Type B pancreatic cell (in vitro differentiated cells): ENCODE results near the gene ZFPL1. TPM values are rescaled to one million over a fixed set of nuclear protein-coding genes. Genes with fewer than 3 reads are reported as not detected.

Source experiments
- DNase-seq: peaks from one replicate; pipeline ENCODE4 v3.0.0; 2021; ENCODE audit warnings: mixed read lengths; ENCODE audit not compliant: unreplicated experiment; ENCODE audit errors: extremely low spot score
- H3K27ac Mint-ChIP-seq: 2 replicates; pipeline ENCODE4 v1.8.0; 2021; ENCODE audit warnings: mild to moderate bottlenecking, mixed read lengths
- H3K27me3 Mint-ChIP-seq: 2 replicates; pipeline ENCODE4 v1.8.0; 2021; ENCODE audit warnings: mixed read lengths
- H3K36me3 Mint-ChIP-seq: 2 replicates; pipeline ENCODE4 v1.8.0; 2021; ENCODE audit warnings: mixed read lengths
- H3K4me1 Mint-ChIP-seq: one replicate; pipeline ENCODE4 v1.8.0; 2021; ENCODE audit warnings: mixed read lengths; ENCODE audit not compliant: unreplicated experiment
- H3K4me3 Mint-ChIP-seq: 2 replicates; pipeline ENCODE4 v1.8.0; 2021; ENCODE audit warnings: mild to moderate bottlenecking, mixed read lengths
- H3K9me3 Mint-ChIP-seq: 2 replicates; pipeline ENCODE4 v1.8.0; 2021; ENCODE audit warnings: mixed read lengths
- CTCF ChIP-seq: fragments of 200-600 bp; sonication (generic); conservative IDR thresholded peaks from 2 replicates; pipeline ENCODE4 v1.5.0; 2021; ENCODE audit warnings: antibody characterized with exemption, mild to moderate bottlenecking
- total RNA-seq: library from RNA; stranded (reverse); gene quantifications from 2 replicates; pipeline ENCODE4 v1.2.1, GENCODE V29; 2021; ENCODE audit warnings: low replicate concordance

Gene ZFPL1
- total RNA-seq, 1 donor from 2014 or later, result 35.9 TPM

- peak within 1 kb of the TSS; percentile 90 for H3K27ac Mint-ChIP-seq
- no peak for DNase-seq
- H3K36me3 Mint-ChIP-seq, result no peaks in the 10 kb centered on the region
- peak within 1 kb of the TSS; percentile 95 for H3K4me3 Mint-ChIP-seq
- no peaks in the 10 kb centered on the region for H3K27me3 Mint-ChIP-seq
- H3K9me3 Mint-ChIP-seq, result no peaks in the 10 kb centered on the region
- no peak for TF ChIP-seq CTCF
- peaks cover 9% of the 10 kb centered on the region for H3K4me1 Mint-ChIP-seq
Observed at GRCh38 chr11:65095974-65096806, 12.2 kb downstream of the ZFPL1 start, which contains the start of gene VPS51. TSS of gene VPS51 (plus strand) at chr11:65096214. CDS start at chr11:65096251, 37 bp downstream.

DNA sequence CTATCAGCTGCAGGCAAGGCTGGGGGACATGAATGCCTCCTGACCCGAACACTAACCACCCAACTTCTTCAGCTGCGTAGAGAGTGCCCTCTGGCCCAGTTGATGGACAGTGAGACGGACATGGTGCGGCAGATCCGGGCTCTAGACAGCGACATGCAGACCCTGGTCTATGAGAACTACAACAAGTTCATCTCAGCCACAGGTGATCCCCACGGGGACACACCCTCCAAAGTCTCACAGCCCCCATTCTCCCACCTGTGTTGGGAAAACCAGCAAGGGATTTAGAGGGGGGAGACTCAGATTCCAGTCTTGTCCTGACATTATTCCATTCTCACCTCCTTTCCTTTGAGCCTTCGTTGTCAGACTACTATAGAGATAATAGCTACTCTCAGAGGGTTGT lies 12.9 kb downstream of the ZFPL1 start:
- H3K9me3 Mint-ChIP-seq, result no peaks in the 10 kb centered on the region
- peaks cover 9% of the 10 kb centered on the region for H3K4me1 Mint-ChIP-seq
- no peaks in the 10 kb centered on the region for H3K27me3 Mint-ChIP-seq
- H3K36me3 Mint-ChIP-seq, result no peaks in the 10 kb centered on the region
- H3K4me3 Mint-ChIP-seq, result peak overlapping the region; percentile 95
- H3K27ac Mint-ChIP-seq, result peak overlapping the region; percentile 90
- TF ChIP-seq CTCF, result no peak
- DNase-seq, result no peak

GRCh38 chr11:65100674-65101350 lies 16.8 kb downstream of the ZFPL1 start:
- no peaks in the 10 kb centered on the region for H3K27me3 Mint-ChIP-seq
- TF ChIP-seq CTCF, result peak; percentile 51
- peaks cover 2% of the 10 kb centered on the region for H3K4me1 Mint-ChIP-seq
- H3K4me3 Mint-ChIP-seq, result peak overlapping the region; percentile 11
- peak overlapping the region; percentile 68 for H3K27ac Mint-ChIP-seq
- H3K36me3 Mint-ChIP-seq, result no peaks in the 10 kb centered on the region
- DNase-seq, result no peak
- no peaks in the 10 kb centered on the region for H3K9me3 Mint-ChIP-seq

DNA sequence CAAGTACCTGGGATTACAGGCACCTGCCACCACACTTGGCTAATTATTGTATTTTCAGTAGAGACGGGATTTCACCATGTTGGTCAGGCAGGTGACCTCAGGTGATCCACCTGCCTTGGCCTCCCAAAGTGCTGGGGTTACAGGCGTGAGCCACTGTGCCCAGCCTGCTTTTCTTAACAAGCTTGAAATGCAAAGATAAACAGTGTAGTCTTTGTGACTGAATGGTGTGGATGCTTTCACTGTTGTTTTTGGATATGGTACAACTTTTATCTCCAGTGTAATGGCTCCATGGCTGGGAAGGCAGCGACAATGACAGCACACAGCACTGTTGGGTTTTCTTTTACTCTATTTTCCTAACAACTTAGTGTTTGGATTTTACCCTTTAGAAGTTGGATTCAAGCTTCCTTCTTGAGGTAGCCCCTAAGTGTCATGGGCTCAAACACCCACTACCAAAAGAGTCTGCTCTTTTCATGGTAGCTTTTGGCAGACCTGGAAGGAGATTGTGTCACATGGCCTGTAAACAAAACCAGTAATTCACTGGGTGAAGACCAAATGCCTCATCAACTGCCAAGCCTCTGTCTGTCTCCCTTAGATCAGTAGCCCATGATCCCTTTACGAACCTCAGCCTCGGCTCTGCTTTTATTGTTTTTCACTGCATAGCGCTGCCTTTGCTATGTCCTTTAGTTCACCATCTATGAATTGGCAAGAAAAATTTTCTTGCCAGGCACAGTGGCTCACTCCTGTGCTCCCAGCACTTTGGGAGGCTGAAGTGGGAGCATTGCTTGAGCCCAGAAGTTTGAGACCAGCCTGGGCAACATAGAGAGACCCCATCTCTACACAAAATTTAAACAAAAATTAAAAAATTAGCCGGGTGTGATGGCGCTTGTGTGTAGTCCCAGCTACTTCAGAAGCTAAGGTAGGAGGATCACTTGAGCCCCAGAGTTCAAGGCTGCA lies 18.4 kb downstream of the ZFPL1 start:
- H3K27me3 Mint-ChIP-seq, result no peaks in the 10 kb centered on the region
- H3K27ac Mint-ChIP-seq, result no peak overlapping the region
- no peak for DNase-seq
- no peaks in the 10 kb centered on the region for H3K9me3 Mint-ChIP-seq
- no peak overlapping the region for H3K4me3 Mint-ChIP-seq
- H3K36me3 Mint-ChIP-seq, result no peaks in the 10 kb centered on the region
- H3K4me1 Mint-ChIP-seq, result no peaks in the 10 kb centered on the region
- no peak for TF ChIP-seq CTCF

- H3K4me1 Mint-ChIP-seq, result no peaks in the 10 kb centered on the region
- no peak for TF ChIP-seq CTCF
- H3K27me3 Mint-ChIP-seq, result no peaks in the 10 kb centered on the region
- H3K4me3 Mint-ChIP-seq, result no peak overlapping the region
- no peaks in the 10 kb centered on the region for H3K36me3 Mint-ChIP-seq
- DNase-seq, result no peak
- H3K27ac Mint-ChIP-seq, result no peak overlapping the region
- no peaks in the 10 kb centered on the region for H3K9me3 Mint-ChIP-seq
Observed at GRCh38 chr11:65103476-65103875, 19.5 kb downstream of the ZFPL1 start.
